Stimulated activated CD8-positive, alpha-beta memory T cell treated with anti-CD3 and anti-CD28 coated beads, Interleukin-12 subunit alpha, Interleukin-12 subunit beta, amount 100 ng/mL, for 4 hours (primary cell): Measurements from ENCODE around the gene GUCD1.

Experiments used
- DNase-seq: peaks from one replicate; pipeline ENCODE4 v3.0.0-alpha.2; 2020; ENCODE audit warnings: low read depth

GUCD1 gene

DNA sequence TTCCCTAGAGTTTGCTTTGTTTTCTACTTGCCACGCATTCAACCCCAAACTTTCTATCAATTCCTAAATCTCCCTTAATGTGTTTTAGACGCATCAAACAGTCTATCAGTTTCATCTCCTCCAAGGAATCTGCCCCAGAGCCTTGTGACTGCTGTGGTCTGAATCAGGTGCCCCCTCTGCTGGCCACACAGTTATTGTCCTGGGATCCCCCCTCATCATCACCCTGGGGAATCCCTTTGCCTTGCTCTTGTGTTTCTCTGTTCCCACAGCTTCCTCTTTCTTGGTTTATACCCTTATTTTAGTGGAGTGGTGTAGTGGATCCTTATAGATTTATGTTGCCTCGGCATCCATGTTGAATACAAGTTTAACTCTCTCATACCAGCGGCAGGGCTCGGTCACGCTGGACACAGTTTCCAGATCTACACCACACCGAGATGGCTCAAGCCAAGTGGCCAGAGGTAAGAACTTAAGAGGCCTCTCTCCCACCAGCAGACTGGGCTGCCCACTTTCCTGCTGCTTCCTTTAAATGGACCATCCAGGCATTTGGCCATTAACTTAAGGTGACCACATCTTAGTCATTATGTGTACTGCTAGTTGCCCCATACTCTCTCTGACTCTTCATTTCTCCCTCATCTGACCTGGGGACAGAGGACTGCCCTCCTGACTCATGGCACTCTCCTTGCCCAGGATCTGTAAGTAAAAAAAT, 51.6 kb downstream of the GUCD1 start:
- peak; percentile 46 for DNase-seq

DNA sequence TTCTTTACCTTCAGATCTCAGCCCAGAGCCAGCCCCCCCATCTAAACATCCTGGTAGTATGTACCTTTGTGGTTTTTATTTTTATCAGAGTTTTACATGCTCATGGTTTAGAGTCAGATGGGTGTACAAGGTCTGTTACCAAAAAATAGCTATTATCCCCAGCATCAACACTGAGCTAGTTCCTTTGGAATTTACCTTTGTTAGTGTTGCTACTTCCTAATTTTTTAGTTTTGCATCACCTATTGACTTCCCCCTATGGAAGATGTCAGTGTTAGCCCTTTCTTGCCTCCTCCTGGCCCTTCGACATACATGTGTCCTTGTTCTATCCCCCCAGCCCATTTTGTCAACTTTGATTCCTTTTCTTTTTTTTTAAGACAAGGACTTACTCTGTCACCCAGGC, 52.4 kb downstream of the GUCD1 start:
- DNase-seq, result no peak

GRCh38 chr22:24502034-24502433, 52.9 kb downstream of the GUCD1 start:
- no peak for DNase-seq

- no peak for DNase-seq
These were observed 53.5 kb downstream of the GUCD1 start for GRCh38 chr22:24501301-24502005.

GRCh38 chr22:24500277-24500820, 54.6 kb downstream of the GUCD1 start:
- no peak for DNase-seq

GRCh38 chr22:24499706-24500276, 55.1 kb downstream of the GUCD1 start:
- DNase-seq, result no peak

DNA sequence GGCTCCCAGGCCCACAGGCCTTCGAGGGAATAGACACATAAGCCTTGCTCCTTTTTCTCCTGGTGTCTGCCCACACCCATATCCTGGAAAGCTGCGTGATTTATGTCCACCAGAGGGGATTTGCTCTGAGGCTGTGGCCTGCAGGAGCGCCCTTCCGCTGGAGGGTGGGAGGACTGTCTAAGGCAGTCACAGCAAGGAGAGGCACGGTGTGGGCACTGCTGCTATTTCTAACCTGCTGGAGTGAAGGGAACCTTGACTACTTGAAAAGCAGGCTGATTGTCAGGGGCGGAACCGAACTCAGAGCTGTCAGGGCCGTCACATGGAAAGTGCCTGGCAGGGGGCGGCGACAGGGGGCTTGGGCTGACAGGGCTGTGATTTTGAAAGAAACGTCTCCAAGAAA, 56.1 kb downstream of the GUCD1 start:
- DNase-seq, result no peak

- no peak for DNase-seq
These were observed 57.1 kb downstream of the GUCD1 start for GRCh38 chr22:24497841-24498258.

- no peak for DNase-seq
These were observed 58.3 kb downstream of the GUCD1 start for GRCh38 chr22:24496661-24497060.

- DNase-seq, result no peak
These were observed 58.7 kb downstream of the GUCD1 start for GRCh38 chr22:24496234-24496633.

GRCh38 chr22:24495365-24495675, 59.6 kb downstream of the GUCD1 start:
- no peak for DNase-seq

GRCh38 chr22:24494528-24495364, 60.2 kb downstream of the GUCD1 start, which contains the start of gene UPB1:
Gene UPB1 (plus strand): TSS chr22:24495332. CDS start chr22:24495404, 72 bp downstream.
- no peak for DNase-seq

GRCh38 chr22:24494167-24494527, 60.8 kb downstream of the GUCD1 start:
- no peak for DNase-seq

GRCh38 chr22:24492391-24492790, 62.5 kb downstream of the GUCD1 start:
- no peak for DNase-seq
